Loucy (cell line): Measurements from ENCODE around the gene TSSC4.

ENCODE experiments used
- H2AFZ ChIP-seq: fragments of 200-600 bp; sonication (generic); 2 replicates; pipeline ENCODE4 v1.6.0; 2016; ENCODE audit warnings: antibody characterized with exemption, mild to moderate bottlenecking, low read length, moderate library complexity
- H3F3A ChIP-seq: fragments of 200-600 bp; 2 replicates; pipeline ENCODE4 v1.6.0; 2016; ENCODE audit warnings: antibody characterized with exemption, low read depth, mild to moderate bottlenecking
- H3K27me3 ChIP-seq: fragments of 200-600 bp; sonication (generic); 2 replicates; pipeline ENCODE4 v1.6.1; 2014; ENCODE audit warnings: low read length, mild to moderate bottlenecking; ENCODE audit not compliant: insufficient read depth, poor library complexity, severe bottlenecking
- H3K36me3 ChIP-seq: fragments of 200-600 bp; sonication (generic); 2 replicates; pipeline ENCODE4 v1.6.1; 2016; ENCODE audit warnings: low read length; ENCODE audit not compliant: insufficient read depth
- H3K4me1 ChIP-seq: fragments of 200-600 bp; sonication (generic); 2 replicates; pipeline ENCODE4 v1.5.1; 2014; ENCODE audit warnings: low read length, mild to moderate bottlenecking; ENCODE audit not compliant: insufficient read depth, poor library complexity, severe bottlenecking
- H3K4me2 ChIP-seq: fragments of 200-600 bp; sonication (generic); 2 replicates; pipeline ENCODE4 v1.6.0; 2014; ENCODE audit warnings: antibody characterized with exemption, low read length, low read depth, mild to moderate bottlenecking; ENCODE audit not compliant: poor library complexity, severe bottlenecking
- H3K4me3 ChIP-seq: fragments of 200-600 bp; sonication (generic); 2 replicates; pipeline ENCODE4 v1.5.1; 2014; ENCODE audit warnings: low read length, mild to moderate bottlenecking, mixed read lengths; ENCODE audit not compliant: poor library complexity, severe bottlenecking
- H3K79me2 ChIP-seq: fragments of 200-600 bp; sonication (generic); 2 replicates; pipeline ENCODE4 v1.6.1; 2014; ENCODE audit warnings: low read length; ENCODE audit not compliant: insufficient read depth
- H3K9ac ChIP-seq: fragments of 200-600 bp; sonication (generic); 2 replicates; pipeline ENCODE4 v1.6.0; 2014; ENCODE audit warnings: mild to moderate bottlenecking, low read depth, low read length, moderate library complexity; ENCODE audit not compliant: poor library complexity, severe bottlenecking
- H3K9me2 ChIP-seq: fragments of 200-600 bp; sonication (generic); replicated peaks from 2 replicates; pipeline ENCODE4 v1.6.1; 2016; ENCODE audit warnings: low read depth, low read length, mixed read lengths
- H3K9me3 ChIP-seq: fragments of 200-600 bp; sonication (generic); 2 replicates; pipeline ENCODE4 v1.6.1; 2014; ENCODE audit warnings: mild to moderate bottlenecking, antibody characterized with exemption, low read length, low read depth; ENCODE audit not compliant: insufficient read depth
- H4K20me1 ChIP-seq: fragments of 200-600 bp; sonication (generic); 2 replicates; pipeline ENCODE4 v1.6.0; 2014; ENCODE audit warnings: antibody characterized with exemption, low read length, mild to moderate bottlenecking; ENCODE audit not compliant: insufficient read depth, poor library complexity, severe bottlenecking
- EZH2phosphoT487 ChIP-seq: fragments of 200-600 bp; IDR thresholded peaks from 2 replicates; pipeline ENCODE4 v1.6.1; 2018; ENCODE audit warnings: antibody characterized with exemption, mild to moderate bottlenecking, moderate library complexity, borderline replicate concordance
- TF ChIP-seq, protein P1 (sequence below): fragments of 200-600 bp; sonication (generic); conservative IDR thresholded peaks from 2 replicates; pipeline ENCODE4 v1.5.1; 2014; ENCODE audit warnings: mild to moderate bottlenecking, antibody characterized with exemption, low read length

The TSSC4 gene

DNA sequence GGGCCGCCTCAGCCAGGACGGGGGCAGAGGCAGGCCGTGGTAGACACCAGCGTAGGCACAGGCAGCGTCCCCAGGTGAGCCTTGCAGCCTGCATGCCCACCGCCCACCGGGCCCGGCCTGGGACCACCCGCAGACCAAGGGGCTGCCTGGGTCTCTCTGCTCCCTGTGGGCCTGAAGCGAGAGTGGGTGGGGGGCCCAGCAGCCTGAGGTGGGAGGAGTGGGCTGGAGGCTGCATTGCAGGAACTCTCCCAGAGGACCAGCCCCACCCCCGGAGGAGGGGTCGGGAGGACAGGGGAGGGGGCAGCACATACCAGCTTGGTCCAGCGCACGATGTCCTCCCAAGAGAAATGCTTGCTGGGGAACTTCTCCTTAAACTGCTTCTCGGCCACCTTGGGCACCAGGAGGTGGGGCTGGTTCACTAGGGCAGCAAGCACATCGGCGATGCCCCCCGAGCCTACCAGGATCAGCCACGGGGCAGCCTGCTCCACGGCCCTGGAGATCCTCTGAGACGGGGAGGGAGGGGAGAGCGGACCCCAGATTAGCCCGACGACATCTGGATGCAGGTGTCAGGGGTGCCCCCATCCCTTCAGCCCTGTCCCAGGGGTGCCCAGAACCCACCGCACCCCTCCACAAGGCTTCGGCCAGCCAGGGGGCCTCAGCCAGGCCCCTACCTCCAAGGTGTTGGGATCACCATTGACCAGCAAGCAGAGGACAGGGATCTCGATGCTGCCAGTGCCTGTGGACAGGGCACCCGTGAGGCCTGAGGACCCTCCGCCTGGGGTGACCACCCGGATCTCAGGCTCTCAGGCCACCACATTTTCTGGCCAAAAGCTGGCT, 17.5 kb downstream of the TSSC4 start:
- Histone ChIP-seq H3K79me2 (no peaks in the 10 kb centered on the region), H3K4me1 (no peaks in the 10 kb centered on the region), H3K9ac (no peak overlapping the region), H3K9me3 (no peaks in the 10 kb centered on the region), H3K9me2 (no peaks in the 10 kb centered on the region), H3K27me3 (no peaks in the 10 kb centered on the region), H3K4me2 (no peak overlapping the region), H3K36me3 (no peaks in the 10 kb centered on the region), H4K20me1 (no peaks in the 10 kb centered on the region), H3K4me3 (no peak overlapping the region), H2AFZ (no peak overlapping the region), H3F3A (no peaks in the 10 kb centered on the region)
- TF ChIP-seq, protein P1, sequence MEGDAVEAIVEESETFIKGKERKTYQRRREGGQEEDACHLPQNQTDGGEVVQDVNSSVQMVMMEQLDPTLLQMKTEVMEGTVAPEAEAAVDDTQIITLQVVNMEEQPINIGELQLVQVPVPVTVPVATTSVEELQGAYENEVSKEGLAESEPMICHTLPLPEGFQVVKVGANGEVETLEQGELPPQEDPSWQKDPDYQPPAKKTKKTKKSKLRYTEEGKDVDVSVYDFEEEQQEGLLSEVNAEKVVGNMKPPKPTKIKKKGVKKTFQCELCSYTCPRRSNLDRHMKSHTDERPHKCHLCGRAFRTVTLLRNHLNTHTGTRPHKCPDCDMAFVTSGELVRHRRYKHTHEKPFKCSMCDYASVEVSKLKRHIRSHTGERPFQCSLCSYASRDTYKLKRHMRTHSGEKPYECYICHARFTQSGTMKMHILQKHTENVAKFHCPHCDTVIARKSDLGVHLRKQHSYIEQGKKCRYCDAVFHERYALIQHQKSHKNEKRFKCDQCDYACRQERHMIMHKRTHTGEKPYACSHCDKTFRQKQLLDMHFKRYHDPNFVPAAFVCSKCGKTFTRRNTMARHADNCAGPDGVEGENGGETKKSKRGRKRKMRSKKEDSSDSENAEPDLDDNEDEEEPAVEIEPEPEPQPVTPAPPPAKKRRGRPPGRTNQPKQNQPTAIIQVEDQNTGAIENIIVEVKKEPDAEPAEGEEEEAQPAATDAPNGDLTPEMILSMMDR: no peak
- TF ChIP-seq EZH2phosphoT487: no peak

DNA sequence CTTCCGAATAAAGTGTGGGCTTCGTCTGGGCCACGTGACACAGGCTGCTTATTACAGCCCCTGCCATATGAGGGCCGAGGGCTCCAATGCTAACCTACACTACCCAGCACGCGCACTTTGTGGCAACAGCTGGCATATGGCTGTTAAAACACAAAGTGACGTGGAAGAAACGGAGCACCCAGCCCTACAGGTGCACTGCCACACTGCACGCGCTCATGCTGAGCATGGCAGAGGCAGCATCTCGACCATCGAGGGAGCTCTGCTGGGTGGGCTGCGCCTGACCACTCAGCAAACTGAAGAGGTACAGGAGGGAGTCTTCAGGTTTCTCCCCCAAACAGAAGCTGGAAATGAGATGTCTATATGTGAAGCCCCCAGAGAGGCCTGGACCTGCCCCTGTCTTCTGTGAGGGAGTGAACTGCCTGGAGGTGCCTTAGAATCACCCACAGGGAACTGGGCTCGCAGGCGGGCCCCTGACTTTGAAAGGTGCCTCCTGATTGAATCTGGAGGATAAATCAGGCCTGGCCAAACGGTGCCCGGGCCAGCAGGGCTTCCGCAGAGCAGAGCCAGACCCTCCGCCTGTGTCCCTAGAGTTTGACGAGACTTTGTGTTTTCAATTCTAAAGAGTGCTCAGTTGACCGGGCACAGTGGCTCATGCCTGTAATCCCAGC, 18.3 kb downstream of the TSSC4 start:
- TF ChIP-seq, protein P1: no peak
- no peak for TF ChIP-seq EZH2phosphoT487
- Histone ChIP-seq H3K9ac (no peak overlapping the region), H3K9me3 (no peaks in the 10 kb centered on the region), H3K4me3 (no peak overlapping the region), H3K4me2 (no peak overlapping the region), H3K9me2 (no peaks in the 10 kb centered on the region), H3K36me3 (no peaks in the 10 kb centered on the region), H2AFZ (no peak overlapping the region), H3F3A (no peaks in the 10 kb centered on the region), H3K27me3 (no peaks in the 10 kb centered on the region), H3K4me1 (no peaks in the 10 kb centered on the region), H4K20me1 (no peaks in the 10 kb centered on the region), H3K79me2 (no peaks in the 10 kb centered on the region)

DNA sequence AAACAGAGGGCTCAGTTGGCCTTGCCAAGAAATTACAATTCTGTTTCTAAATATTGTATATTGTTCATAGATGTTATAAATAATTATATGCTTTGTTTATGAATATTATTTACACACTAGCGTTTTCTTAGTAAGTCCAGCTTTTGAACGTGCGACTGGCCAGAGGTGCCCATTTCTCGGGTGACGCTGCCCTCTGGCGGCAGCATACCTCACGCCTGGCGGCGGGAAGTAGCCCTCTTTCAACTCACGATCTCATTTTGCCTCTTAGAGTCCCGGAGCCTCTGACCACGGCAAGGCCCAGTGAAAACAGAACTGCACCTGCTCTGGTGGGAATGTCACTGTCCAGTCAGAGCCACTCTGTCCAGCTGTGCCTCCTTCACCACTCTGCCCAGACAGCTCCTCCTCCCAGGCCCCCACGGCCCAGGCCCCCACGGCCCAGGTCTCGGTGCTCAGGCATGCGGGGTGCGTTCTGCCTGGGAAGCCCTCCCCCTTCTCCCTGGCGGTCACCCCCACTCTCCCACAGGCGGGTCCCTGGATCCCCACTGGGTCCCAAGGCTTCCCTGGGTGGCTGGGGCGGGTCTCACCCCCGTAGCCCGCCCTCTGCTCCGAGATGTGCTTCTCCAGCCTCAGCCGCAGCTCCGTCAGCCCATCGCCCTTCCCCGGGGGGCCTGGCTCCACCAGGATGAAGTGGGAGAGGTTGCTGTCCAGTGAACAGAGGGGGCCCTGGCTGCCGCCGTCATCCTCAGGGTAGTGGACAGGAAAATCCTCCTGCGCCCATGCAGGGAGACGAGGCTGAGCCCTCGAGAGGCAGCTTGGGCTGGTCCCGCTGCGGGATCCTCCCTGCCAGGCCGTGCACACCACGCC, 19.3 kb downstream of the TSSC4 start:
- H2AFZ ChIP-seq: peak overlapping the region; percentile 69
- no peaks in the 10 kb centered on the region for H3K4me1 ChIP-seq
- TF ChIP-seq, protein P1: peak; percentile 82
- TF ChIP-seq EZH2phosphoT487: no peak

More for the DNA sequence above, 19.3 kb downstream of the TSSC4 start:
- Histone ChIP-seq H3K9ac (peak overlapping the region; percentile 43), H3K9me2 (no peaks in the 10 kb centered on the region), H3K9me3 (no peaks in the 10 kb centered on the region), H3K36me3 (no peaks in the 10 kb centered on the region), H3F3A (no peaks in the 10 kb centered on the region), H3K27me3 (no peaks in the 10 kb centered on the region), H3K4me2 (peak overlapping the region; percentile 30), H3K79me2 (no peaks in the 10 kb centered on the region), H4K20me1 (no peaks in the 10 kb centered on the region), H3K4me3 (no peak overlapping the region)
